H9 (cell line): ENCODE results near the gene TTC7B. TPM values are rescaled to one million over a fixed set of nuclear protein-coding genes. Genes with fewer than 3 reads are reported as not detected.

ENCODE experiments used
- DNase-seq: peaks from one replicate; pipeline ENCODE4 v3.0.0-alpha.2; 2017
- H2AFZ ChIP-seq: one replicate; pipeline ENCODE4 v1.6.1; 2013; ENCODE audit warnings: mild to moderate bottlenecking, low read length, control low read depth, moderate library complexity
- H2AK5ac ChIP-seq: 2 replicates; pipeline ENCODE4 v1.6.1; 2013; ENCODE audit warnings: low read length, control low read depth, mixed read lengths; ENCODE audit not compliant: insufficient read length
- H2BK120ac ChIP-seq: one replicate; pipeline ENCODE4 v1.6.1; 2013; ENCODE audit warnings: low read depth, mild to moderate bottlenecking, low read length, control low read depth, inconsistent platforms; ENCODE audit not compliant: poor library complexity, severe bottlenecking
- H2BK12ac ChIP-seq: 2 replicates; pipeline ENCODE4 v1.6.1; 2013; ENCODE audit warnings: low read length, control low read depth, mixed read lengths, low read depth; ENCODE audit not compliant: insufficient read length
- H2BK15ac ChIP-seq: 2 replicates; pipeline ENCODE4 v1.6.1; 2013; ENCODE audit warnings: low read depth, low read length, control low read depth
- H2BK20ac ChIP-seq: one replicate; pipeline ENCODE4 v1.6.1; 2013; ENCODE audit warnings: low read depth, mild to moderate bottlenecking, low read length, control low read depth, inconsistent platforms; ENCODE audit not compliant: poor library complexity, severe bottlenecking
- H2BK5ac ChIP-seq: 2 replicates; pipeline ENCODE4 v1.6.1; 2013; ENCODE audit warnings: low read length, control low read depth, mixed read lengths; ENCODE audit not compliant: insufficient read length
- H3K14ac ChIP-seq: 2 replicates; pipeline ENCODE4 v1.6.1; 2013; ENCODE audit warnings: low read length, control low read depth; ENCODE audit not compliant: insufficient read depth
- H3K18ac ChIP-seq: 2 replicates; pipeline ENCODE4 v1.6.1; 2013; ENCODE audit warnings: low read depth, mild to moderate bottlenecking, mixed read lengths, low read length, control low read depth; ENCODE audit not compliant: insufficient read length
- H3K23ac ChIP-seq: 2 replicates; pipeline ENCODE4 v1.6.1; 2013; ENCODE audit warnings: low read length, control low read depth, mixed read lengths, low read depth; ENCODE audit not compliant: insufficient read length
- H3K23me2 ChIP-seq: 2 replicates; pipeline ENCODE4 v1.6.1; 2013; ENCODE audit warnings: low read depth, mild to moderate bottlenecking, mixed read lengths, low read length, control low read depth; ENCODE audit not compliant: insufficient read length, poor library complexity, severe bottlenecking
- H3K27ac ChIP-seq: 2 replicates; pipeline ENCODE4 v1.5.1; 2013; ENCODE audit warnings: low read length, control low read depth, mixed read lengths, low read depth; ENCODE audit not compliant: insufficient read length
- H3K27me3 ChIP-seq: 2 replicates; pipeline ENCODE4 v1.6.1; 2013; ENCODE audit warnings: low read length, control low read depth, inconsistent platforms; ENCODE audit not compliant: insufficient read depth
- H3K4ac ChIP-seq: 2 replicates; pipeline ENCODE4 v1.6.1; 2013; ENCODE audit warnings: low read depth, mild to moderate bottlenecking, control low read depth, inconsistent platforms, low read length, moderate library complexity
- H3K4me1 ChIP-seq: 2 replicates; pipeline ENCODE4 v1.6.1; 2013; ENCODE audit warnings: low read length, control low read depth, inconsistent platforms; ENCODE audit not compliant: insufficient read depth
- H3K4me2 ChIP-seq: 2 replicates; pipeline ENCODE4 v1.6.1; 2013; ENCODE audit warnings: low read length, control low read depth, mixed read lengths; ENCODE audit not compliant: insufficient read length, insufficient read depth
- H3K56ac ChIP-seq: 2 replicates; pipeline ENCODE4 v1.6.1; 2013; ENCODE audit warnings: low read depth, mild to moderate bottlenecking, mixed read lengths, low read length, control low read depth; ENCODE audit not compliant: insufficient read length
- H3K79me1 ChIP-seq: 2 replicates; pipeline ENCODE4 v1.6.1; 2013; ENCODE audit warnings: low read depth, mild to moderate bottlenecking, moderate library complexity, low read length, control low read depth, inconsistent platforms; ENCODE audit not compliant: insufficient read depth, poor library complexity, severe bottlenecking
- H3K79me2 ChIP-seq: 2 replicates; pipeline ENCODE4 v1.6.1; 2013; ENCODE audit warnings: low read length, control low read depth, inconsistent platforms; ENCODE audit not compliant: insufficient read depth
- H3K9ac ChIP-seq: 2 replicates; pipeline ENCODE4 v1.6.1; 2013; ENCODE audit warnings: low read length, control low read depth, mixed read lengths; ENCODE audit not compliant: insufficient read length; ENCODE audit errors: extremely low read depth
- H3K9me3 ChIP-seq: one replicate; pipeline ENCODE4 v1.6.1; 2013; ENCODE audit warnings: low read depth, low read length, inconsistent platforms; ENCODE audit not compliant: control insufficient read depth
- H3T11ph ChIP-seq: one replicate; pipeline ENCODE4 v1.6.1; 2013; ENCODE audit warnings: mild to moderate bottlenecking, low read length, control low read depth, inconsistent platforms
- H4K20me1 ChIP-seq: one replicate; pipeline ENCODE4 v1.6.1; 2013; ENCODE audit not compliant: control insufficient read depth, insufficient read length, insufficient read depth
- H4K5ac ChIP-seq: 2 replicates; pipeline ENCODE4 v1.6.1; 2013; ENCODE audit warnings: low read depth, mild to moderate bottlenecking, mixed read lengths, low read length, control low read depth; ENCODE audit not compliant: insufficient read length
- H4K8ac ChIP-seq: replicated peaks from 2 replicates; pipeline ENCODE4 v1.6.1; 2013; ENCODE audit warnings: low read length, control low read depth, mixed read lengths, low read depth; ENCODE audit not compliant: insufficient read length
- H4K91ac ChIP-seq: 2 replicates; pipeline ENCODE4 v1.6.1; 2013; ENCODE audit warnings: low read depth, mild to moderate bottlenecking, moderate library complexity, mixed read lengths, low read length, control low read depth; ENCODE audit not compliant: insufficient read length
- H3K27ac Mint-ChIP-seq, 3 experiments: 2 replicates in 2 of 3; 3 replicates in 1 of 3; pipeline ENCODE4 v1.8.0; 2020 to 2021; ENCODE audit warnings: mixed read lengths in 3 of 3, mild to moderate bottlenecking in 1 of 3, moderate library complexity in 1 of 3
- H3K27me3 Mint-ChIP-seq: 2 replicates; pipeline ENCODE4 v1.8.0; 2021; ENCODE audit warnings: low read depth, mild to moderate bottlenecking, moderate library complexity, mixed read lengths
- H3K36me3 Mint-ChIP-seq, 3 experiments: 2 replicates in 2 of 3; 3 replicates in 1 of 3; pipeline ENCODE4 v1.8.0; 2020 to 2021; ENCODE audit warnings: low read depth in 3 of 3, mixed read lengths in 3 of 3; ENCODE audit not compliant: insufficient read depth in 1 of 3
- H3K4me1 Mint-ChIP-seq, 2 experiments: 2 replicates each; pipeline ENCODE4 v1.8.0; 2020; ENCODE audit warnings: mixed read lengths in 2 of 2
- H3K4me3 Mint-ChIP-seq, 2 experiments: 2 replicates in 1 of 2; 3 replicates in 1 of 2; pipeline ENCODE4 v1.8.0; 2020 to 2021; ENCODE audit warnings: mild to moderate bottlenecking in 2 of 2, mixed read lengths in 2 of 2, moderate library complexity in 1 of 2
- H3K9me3 Mint-ChIP-seq, 2 experiments: 2 replicates in 1 of 2; 3 replicates in 1 of 2; pipeline ENCODE4 v1.8.0; 2020; ENCODE audit warnings: mild to moderate bottlenecking in 2 of 2, mixed read lengths in 2 of 2, moderate library complexity in 1 of 2
- CTCF ChIP-seq: fragments of 200-600 bp; sonication (generic); conservative IDR thresholded peaks from 3 replicates; pipeline ENCODE4 v1.8.0; 2021; ENCODE audit warnings: antibody characterized with exemption, mild to moderate bottlenecking
- WGBS: extraction: QIAGEN DNeasy Blood & Tissue Kit; methylation state at CpG from one replicate; pipeline ENCODE4 v1.1.7; 2013; ENCODE audit warnings: missing lambda C conversion rate, low lambda C conversion rate, mixed read lengths; ENCODE audit not compliant: insufficient read length; ENCODE audit errors: extremely low coverage; 5-methylcytosine and 5-hydroxymethylcytosine counted together
- total RNA-seq: library from RNA; stranded (reverse); gene quantifications from 2 replicates; pipeline ENCODE4 v1.2.1, GENCODE V29; 2021

The TTC7B gene
- total RNA-seq, 1 experiment from 2014 or later: 33.7 TPM

GRCh38 chr14:90475298-90475697 is 340.9 kb downstream of the TTC7B start:
- DNase-seq: no peak
- Histone ChIP-seq H3K9ac (no peak overlapping the region), H3K23me2 (no peaks in the 10 kb centered on the region), H3K14ac (no peak overlapping the region), H3T11ph (no peak overlapping the region), H3K27ac (no peak overlapping the region), H4K8ac (no peak overlapping the region), H4K5ac (no peak overlapping the region), H3K27me3 (no peaks in the 10 kb centered on the region), H3K79me2 (no peaks in the 10 kb centered on the region), H2BK5ac (no peak overlapping the region), H3K18ac (no peak overlapping the region), H3K56ac (no peak overlapping the region), H2BK20ac (no peak overlapping the region), H2AK5ac (no peak overlapping the region), H2BK15ac (no peak overlapping the region), H3K4me2 (no peak overlapping the region), H3K79me1 (no peaks in the 10 kb centered on the region), H2AFZ (no peak overlapping the region), H3K23ac (no peak overlapping the region), H4K20me1 (no peaks in the 10 kb centered on the region), H3K4me1 (no peaks in the 10 kb centered on the region), H2BK12ac (no peak overlapping the region), H3K4ac (no peak overlapping the region), H4K91ac (no peak overlapping the region), H2BK120ac (no peak overlapping the region), H3K9me3 (no peaks in the 10 kb centered on the region)
- TF ChIP-seq CTCF: no peak
- Mint-ChIP-seq H3K9me3 (peaks cover 43 to 54% of the 10 kb centered on the region in 2 experiments), H3K36me3 (peaks cover 5 to 16% (median 16%) of the 10 kb centered on the region in 3 experiments; a peak in 6 of 7 replicates), H3K27me3 (peaks cover 20% of the 10 kb centered on the region), H3K27ac (no peak overlapping the region), H3K4me3 (no peak overlapping the region), H3K4me1 (no peaks in the 10 kb centered on the region)
- no CpG with 5 or more reads among the region's 3 CpGs for WGBS

Other genes with a start within 250 kb of the TTC7B start
- gene RPS6KA5, start 244.2 kb upstream of the TTC7B start, total RNA-seq: 3.7 and 3.8 TPM in 2 replicates